ENCODE measurements around the gene DCST1.

Gene DCST1

GRCh38 chr1:154989195-154989860 is 44.3 kb upstream of the DCST1 start:
- TF ChIP-seq CREB1 (IDR thresholded peaks at IDR 0.05; ENCODE audit: low read depth), result no peak
- no peak for TF ChIP-seq FOXM1 (IDR thresholded peaks at IDR 0.05; ENCODE audit: borderline replicate concordance, low read depth)
- TF ChIP-seq MAX (IDR thresholded peaks at IDR 0.05), result no peak
- TF ChIP-seq ZBTB7A (IDR thresholded peaks at IDR 0.05; ENCODE audit: low read depth), result no peak
- TF ChIP-seq EP300 (IDR thresholded peaks at IDR 0.05; ENCODE audit: borderline replicate concordance), result no peak
- no peak for TF ChIP-seq YY1 (IDR thresholded peaks at IDR 0.05; ENCODE audit: low read depth)
- no peak for TF ChIP-seq RAD21 (IDR thresholded peaks at IDR 0.05; ENCODE audit: low read depth)
- TF ChIP-seq EGR1 (IDR thresholded peaks at IDR 0.05), result no peak
- no peak for TF ChIP-seq TCF12 (IDR thresholded peaks at IDR 0.05; ENCODE audit: low read depth)
- TF ChIP-seq NFIC (IDR thresholded peaks at IDR 0.05), result no peak
- TF ChIP-seq TEAD4 (IDR thresholded peaks at IDR 0.05), result no peak
- TF ChIP-seq TAF1 (IDR thresholded peaks at IDR 0.05; ENCODE audit: low read depth), result no peak
- no peak for TF ChIP-seq USF1 (IDR thresholded peaks at IDR 0.05)
- no peak for TF ChIP-seq REST (IDR thresholded peaks at IDR 0.05; ENCODE audit: low read depth)
- TF ChIP-seq CEBPB (IDR thresholded peaks at IDR 0.05), result no peak

- TF ChIP-seq RAD21 (IDR thresholded peaks at IDR 0.05; ENCODE audit: low read depth) (no peak), CREB1 (IDR thresholded peaks at IDR 0.05; ENCODE audit: low read depth) (no peak), MAX (IDR thresholded peaks at IDR 0.05) (no peak), REST (IDR thresholded peaks at IDR 0.05; ENCODE audit: low read depth) (no peak), FOXM1 (IDR thresholded peaks at IDR 0.05; ENCODE audit: borderline replicate concordance, low read depth) (no peak), TCF12 (IDR thresholded peaks at IDR 0.05; ENCODE audit: low read depth) (no peak), EP300 (IDR thresholded peaks at IDR 0.05; ENCODE audit: borderline replicate concordance) (no peak), USF1 (IDR thresholded peaks at IDR 0.05) (no peak), YY1 (IDR thresholded peaks at IDR 0.05; ENCODE audit: low read depth) (no peak)
These were observed 43.3 kb upstream of the DCST1 start for GRCh38 chr1:154990276-154990675.

- TF ChIP-seq USF1 (IDR thresholded peaks at IDR 0.05) (no peak), EGR1 (IDR thresholded peaks at IDR 0.05) (no peak), TCF12 (IDR thresholded peaks at IDR 0.05; ENCODE audit: low read depth) (no peak), NFIC (IDR thresholded peaks at IDR 0.05) (no peak), MAX (IDR thresholded peaks at IDR 0.05) (no peak), YY1 (IDR thresholded peaks at IDR 0.05; ENCODE audit: low read depth) (no peak), CEBPB (IDR thresholded peaks at IDR 0.05) (no peak), CREB1 (IDR thresholded peaks at IDR 0.05; ENCODE audit: low read depth) (no peak), TAF1 (IDR thresholded peaks at IDR 0.05; ENCODE audit: low read depth) (no peak), TEAD4 (IDR thresholded peaks at IDR 0.05) (no peak), RAD21 (IDR thresholded peaks at IDR 0.05; ENCODE audit: low read depth) (no peak), EP300 (IDR thresholded peaks at IDR 0.05; ENCODE audit: borderline replicate concordance) (no peak), REST (IDR thresholded peaks at IDR 0.05; ENCODE audit: low read depth) (no peak), ZBTB7A (IDR thresholded peaks at IDR 0.05; ENCODE audit: low read depth) (no peak), FOXM1 (IDR thresholded peaks at IDR 0.05; ENCODE audit: borderline replicate concordance, low read depth) (no peak)
These were observed 40.7 kb upstream of the DCST1 start for GRCh38 chr1:154992721-154993571.

Measured in Ishikawa (cell line).